H1 (cell line): ENCODE measurements around the gene ASCC3. TPM values are rescaled to one million over a fixed set of nuclear protein-coding genes. Genes with fewer than 3 reads are reported as not detected.

Experiments
- CHD2 ChIP-seq: IDR thresholded peaks from 2 replicates; pipeline ENCODE4 v1.6.1; 2012; ENCODE audit warnings: low read length, improper control_type of control experiment
- CHD7 ChIP-seq: fragments of 300-600 bp; sonication (generic); IDR thresholded peaks from 2 replicates; pipeline ENCODE4 v1.7.1; 2012; ENCODE audit warnings: low read length, moderate library complexity, mild to moderate bottlenecking, inconsistent platforms; ENCODE audit not compliant: insufficient replicate concordance
- CTCF ChIP-seq, 3 experiments: IDR thresholded peaks; 1 replicate in 2 of 3; 2 replicates in 1 of 3; pipeline versions ENCODE4 v1.5.1 to v1.6.1; 2011; ENCODE audit warnings: low read length in 3 of 3, mild to moderate bottlenecking in 3 of 3, inconsistent platforms in 2 of 3, low read depth in 1 of 3, moderate library complexity in 1 of 3; ENCODE audit not compliant: insufficient read depth in 1 of 3; ENCODE audit errors: control extremely low read depth in 1 of 3
- HDAC6 ChIP-seq: IDR thresholded peaks from one replicate; pipeline ENCODE4 v1.7.1; 2012; ENCODE audit warnings: low read depth, mild to moderate bottlenecking, inconsistent platforms, low read length, moderate library complexity
- KDM5A ChIP-seq: fragments of 200-600 bp; IDR thresholded peaks from 2 replicates; pipeline ENCODE4 v1.7.1; 2012; ENCODE audit warnings: mild to moderate bottlenecking, low read length, inconsistent platforms, mixed read lengths
- NRF1 ChIP-seq: IDR thresholded peaks from 2 replicates; pipeline ENCODE4 v1.6.1; 2011; ENCODE audit warnings: mild to moderate bottlenecking, low read depth, low read length, improper control_type of control experiment
- SIRT6 ChIP-seq: IDR thresholded peaks from one replicate; pipeline ENCODE4 v1.7.1; 2012; ENCODE audit warnings: low read length, inconsistent platforms
- TCF12 ChIP-seq: IDR thresholded peaks from 2 replicates; pipeline ENCODE4 v1.6.1; 2011; ENCODE audit warnings: low read depth, mild to moderate bottlenecking, low read length
- polyA plus RNA-seq, 7 experiments: library from polyadenylated mRNA; depleted of rRNA in 3 of 7; stranded (reverse) in 5 of 7; unstranded in 2 of 7; fragments of >200 nt in 5 of 7; fragments of 200-250 nt in 2 of 7; gene quantifications; 1 replicate in 5 of 7; 2 replicates in 1 of 7; 4 replicates in 1 of 7; pipeline versions ENCODE4 v1.2.1 to v1.2.3, GENCODE V29; 2011 to 2013; ENCODE audit warnings: missing spikeins in 2 of 7, mixed read lengths in 2 of 7
- total RNA-seq: library from RNA; stranded (reverse); fragmentation: NEBNext Ultra II Directional; extraction: Animal tissue kit (Norgen Biotek cat#: 25700); gene quantifications from 2 replicates; pipeline ENCODE4 v1.2.1, GENCODE V29; 2021

Gene ASCC3
- total and polyA plus RNA-seq, 2 of the 8 experiments (the other 6 are each of a cell fraction or from before 2014, with no cell fraction given): 37.5 to 77.8 TPM

- no peak for TF ChIP-seq CHD7
- TF ChIP-seq TCF12: no peak
- TF ChIP-seq CTCF (IDR thresholded peaks at IDR 0.05; ENCODE audit: control extremely low read depth in 1 of 3, insufficient read depth in 1 of 3, low read depth in 1 of 3, low read length in 3 of 3): no peak
- TF ChIP-seq KDM5A: no peak
- TF ChIP-seq HDAC6: no peak
- TF ChIP-seq SIRT6: no peak
- TF ChIP-seq NRF1: no peak
- no peak for TF ChIP-seq CHD2
These were observed 331.5 kb downstream of the ASCC3 start (continued) for GRCh38 chr6:100549406-100550167.
